Stimulated activated CD4-positive, alpha-beta T cell treated with anti-CD3 and anti-CD28 coated beads, Interleukin-2, amount 100 ng/mL, for 48 hours (primary cell): Measurements from ENCODE around the gene KLHL1.

Experiments
- DNase-seq, 2 donors: peaks; one replicate each; pipeline ENCODE4 v3.0.0-alpha.2; 2020

The KLHL1 gene

GRCh38 chr13:69676286-69676685 lies 432.0 kb downstream of the KLHL1 start:
- DNase-seq = no peak

- no peak for DNase-seq
These were observed 448.1 kb downstream of the KLHL1 start for GRCh38 chr13:69660155-69660554.

GRCh38 chr13:69657676-69658075 lies 450.6 kb downstream of the KLHL1 start:
- DNase-seq = no peak

GRCh38 chr13:69654392-69654791 lies 453.9 kb downstream of the KLHL1 start:
- DNase-seq = no peak
